Forelimb muscle (tissue), 1 donor: Measurements from ENCODE around the gene TLX1. TPM values are rescaled to one million over a fixed set of nuclear protein-coding genes. Genes with fewer than 3 reads are reported as not detected.

Experiments
- DNase-seq: peaks from one replicate; pipeline ENCODE4 v3.0.0-alpha.2; 2013; ENCODE audit warnings: low read depth
- polyA plus RNA-seq: library from polyadenylated mRNA; unstranded; fragments of 120-200 nt; gene quantifications from one replicate; pipeline ENCODE4 v1.2.1, GENCODE V29; 2013; ENCODE audit not compliant: insufficient read length

TLX1 gene
- not detected for polyA plus RNA-seq

GRCh38 chr10:101130984-101131961 lies at the start of gene TLX1:
TLX1 (plus strand) TSS chr10:101131300; CDS start chr10:101131542, 242 bp downstream.
- DNase-seq = no peak

- no peak for DNase-seq
These were observed 45.3 kb upstream of the TLX1 start for GRCh38 chr10:101085846-101086245.

GRCh38 chr10:101087376-101087775 lies 43.7 kb upstream of the TLX1 start:
- DNase-seq = no peak

GRCh38 chr10:101087965-101088364 lies 43.1 kb upstream of the TLX1 start:
- DNase-seq = no peak

GRCh38 chr10:101089520-101090299 lies 41.4 kb upstream of the TLX1 start:
- no peak for DNase-seq

GRCh38 chr10:101090597-101090996 lies 40.5 kb upstream of the TLX1 start:
- no peak for DNase-seq

GRCh38 chr10:101091546-101092290 lies 39.4 kb upstream of the TLX1 start:
- no peak for DNase-seq

GRCh38 chr10:101092881-101093354 lies 38.2 kb upstream of the TLX1 start:
- no peak for DNase-seq

GRCh38 chr10:101094121-101094879 lies 36.8 kb upstream of the TLX1 start:
- DNase-seq = no peak

GRCh38 chr10:101095004-101095403 lies 36.1 kb upstream of the TLX1 start:
- no peak for DNase-seq

- peak; percentile 9 for DNase-seq
These were observed 35.4 kb upstream of the TLX1 start for GRCh38 chr10:101095550-101096213.

- no peak for DNase-seq
These were observed 34.7 kb upstream of the TLX1 start for GRCh38 chr10:101096378-101096777.

GRCh38 chr10:101097881-101098280 lies 33.2 kb upstream of the TLX1 start:
- no peak for DNase-seq

GRCh38 chr10:101099901-101100300 lies 31.2 kb upstream of the TLX1 start:
- DNase-seq = no peak

- DNase-seq = no peak
These were observed 29.7 kb upstream of the TLX1 start for GRCh38 chr10:101101372-101101881.

- DNase-seq = no peak
These were observed 27.7 kb upstream of the TLX1 start for GRCh38 chr10:101103430-101103829.

- no peak for DNase-seq
These were observed 24.7 kb upstream of the TLX1 start for GRCh38 chr10:101106351-101106750.

GRCh38 chr10:101107771-101108170 lies 23.3 kb upstream of the TLX1 start:
- no peak for DNase-seq

- no peak for DNase-seq
These were observed 20.1 kb upstream of the TLX1 start for GRCh38 chr10:101110856-101111523.

- no peak for DNase-seq
These were observed 19.6 kb upstream of the TLX1 start for GRCh38 chr10:101111547-101111946.
